PFSK-1 (cell line): ENCODE data around the gene OLFML2A.

Experiments
- FOXP2 ChIP-seq: optimal IDR thresholded peaks from 2 replicates; pipeline ENCODE3; 2011; ENCODE audit warnings: borderline replicate concordance, control low read depth, inconsistent platforms; ENCODE audit not compliant: insufficient read depth; ENCODE audit errors: extremely low read length, extremely low read depth
- POLR2AphosphoS5 ChIP-seq: IDR thresholded peaks from 2 replicates; pipeline ENCODE4 v1.6.1; 2012; ENCODE audit warnings: low read depth, mild to moderate bottlenecking, control low read depth, low read length, moderate library complexity
- SIN3A ChIP-seq: IDR thresholded peaks from 2 replicates; pipeline ENCODE4 v1.6.1; 2012; ENCODE audit warnings: mild to moderate bottlenecking, low read length, moderate library complexity, borderline replicate concordance; ENCODE audit not compliant: insufficient read depth
- TAF1 ChIP-seq: IDR thresholded peaks from 2 replicates; pipeline ENCODE4 v1.6.1; 2012; ENCODE audit warnings: low read length, control low read depth, borderline replicate concordance; ENCODE audit not compliant: insufficient read depth
- TF ChIP-seq, protein P1 (sequence below), 2 experiments: IDR thresholded peaks; 2 replicates each; pipeline versions ENCODE4 v1.6.1 to v1.8.0; 2011 to 2012; ENCODE audit warnings: low read depth in 2 of 2, low read length in 2 of 2, control low read depth in 1 of 2, inconsistent platforms in 1 of 2, mild to moderate bottlenecking in 1 of 2, moderate library complexity in 1 of 2; ENCODE audit not compliant: insufficient read depth in 1 of 2

OLFML2A gene

DNA sequence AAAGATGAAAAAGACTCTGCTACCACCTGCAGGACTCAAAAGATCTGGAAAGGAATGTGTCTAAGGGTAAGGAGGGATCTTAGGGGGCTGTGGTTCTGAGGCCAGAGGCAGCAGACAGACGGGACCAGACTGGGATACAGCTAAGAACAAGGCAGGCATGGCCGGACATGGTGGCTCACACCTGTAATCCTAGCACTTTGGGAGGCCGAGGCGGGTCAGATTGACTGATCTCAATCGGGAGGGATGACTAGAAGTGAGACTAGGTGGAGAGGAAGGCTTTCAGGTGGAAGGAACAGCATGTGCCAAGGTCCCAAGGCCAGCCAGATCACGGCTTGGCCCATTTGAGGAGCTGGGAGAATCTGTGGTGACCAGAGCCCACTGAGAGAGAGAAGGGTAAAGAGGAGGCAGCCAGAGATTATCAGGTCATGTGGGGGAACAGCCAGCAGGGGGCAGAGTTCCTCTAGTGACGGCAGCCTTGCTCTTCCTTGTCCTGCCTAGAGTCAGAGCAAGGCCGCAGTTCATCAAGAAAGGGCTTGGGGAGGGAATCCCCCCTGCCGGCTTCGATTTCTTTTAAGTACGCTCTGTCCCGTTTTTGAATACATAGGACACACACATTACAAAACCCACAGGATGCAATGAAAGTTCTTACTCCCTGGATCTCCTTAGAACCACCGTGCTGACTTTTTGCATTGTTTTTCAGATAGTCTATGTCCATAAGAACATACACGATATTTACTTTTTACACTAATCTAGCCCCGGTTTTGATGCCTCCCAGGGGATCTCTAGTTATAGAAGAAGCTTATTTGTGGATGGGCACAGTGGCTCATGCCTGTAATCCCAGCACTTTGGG, 2.6 kb upstream of the OLFML2A start:
- TF ChIP-seq, protein P1, sequence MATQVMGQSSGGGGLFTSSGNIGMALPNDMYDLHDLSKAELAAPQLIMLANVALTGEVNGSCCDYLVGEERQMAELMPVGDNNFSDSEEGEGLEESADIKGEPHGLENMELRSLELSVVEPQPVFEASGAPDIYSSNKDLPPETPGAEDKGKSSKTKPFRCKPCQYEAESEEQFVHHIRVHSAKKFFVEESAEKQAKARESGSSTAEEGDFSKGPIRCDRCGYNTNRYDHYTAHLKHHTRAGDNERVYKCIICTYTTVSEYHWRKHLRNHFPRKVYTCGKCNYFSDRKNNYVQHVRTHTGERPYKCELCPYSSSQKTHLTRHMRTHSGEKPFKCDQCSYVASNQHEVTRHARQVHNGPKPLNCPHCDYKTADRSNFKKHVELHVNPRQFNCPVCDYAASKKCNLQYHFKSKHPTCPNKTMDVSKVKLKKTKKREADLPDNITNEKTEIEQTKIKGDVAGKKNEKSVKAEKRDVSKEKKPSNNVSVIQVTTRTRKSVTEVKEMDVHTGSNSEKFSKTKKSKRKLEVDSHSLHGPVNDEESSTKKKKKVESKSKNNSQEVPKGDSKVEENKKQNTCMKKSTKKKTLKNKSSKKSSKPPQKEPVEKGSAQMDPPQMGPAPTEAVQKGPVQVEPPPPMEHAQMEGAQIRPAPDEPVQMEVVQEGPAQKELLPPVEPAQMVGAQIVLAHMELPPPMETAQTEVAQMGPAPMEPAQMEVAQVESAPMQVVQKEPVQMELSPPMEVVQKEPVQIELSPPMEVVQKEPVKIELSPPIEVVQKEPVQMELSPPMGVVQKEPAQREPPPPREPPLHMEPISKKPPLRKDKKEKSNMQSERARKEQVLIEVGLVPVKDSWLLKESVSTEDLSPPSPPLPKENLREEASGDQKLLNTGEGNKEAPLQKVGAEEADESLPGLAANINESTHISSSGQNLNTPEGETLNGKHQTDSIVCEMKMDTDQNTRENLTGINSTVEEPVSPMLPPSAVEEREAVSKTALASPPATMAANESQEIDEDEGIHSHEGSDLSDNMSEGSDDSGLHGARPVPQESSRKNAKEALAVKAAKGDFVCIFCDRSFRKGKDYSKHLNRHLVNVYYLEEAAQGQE (IDR thresholded peaks at IDR 0.05; ENCODE audit: insufficient read depth in 1 of 2, low read depth in 2 of 2, low read length in 2 of 2) = no peak
- TF ChIP-seq POLR2AphosphoS5 (no peak), TAF1 (no peak), SIN3A (no peak), FOXP2 (no peak)

DNA sequence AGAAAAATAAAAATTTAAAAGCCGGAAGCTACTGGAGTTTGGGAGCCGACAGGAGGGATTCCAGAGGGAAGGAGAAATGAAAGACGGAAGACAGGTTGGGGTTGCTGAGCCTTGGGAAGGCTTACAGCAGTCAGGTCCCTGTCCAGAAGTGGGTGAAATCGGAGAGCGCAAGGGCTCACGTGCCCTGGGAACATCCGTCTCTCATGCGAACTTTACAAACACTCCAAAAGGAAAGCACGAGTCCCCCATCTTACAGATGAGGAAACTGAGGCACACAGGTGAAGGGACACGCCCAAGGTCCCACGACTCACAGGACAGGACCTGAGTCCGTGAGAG, 347 bp upstream of the OLFML2A start:
- TF ChIP-seq TAF1 (no peak), SIN3A (no peak), POLR2AphosphoS5 (no peak), FOXP2 (no peak)
- TF ChIP-seq, protein P1 (IDR thresholded peaks at IDR 0.05; ENCODE audit: insufficient read depth in 1 of 2, low read depth in 2 of 2, low read length in 2 of 2) = no peak

DNA sequence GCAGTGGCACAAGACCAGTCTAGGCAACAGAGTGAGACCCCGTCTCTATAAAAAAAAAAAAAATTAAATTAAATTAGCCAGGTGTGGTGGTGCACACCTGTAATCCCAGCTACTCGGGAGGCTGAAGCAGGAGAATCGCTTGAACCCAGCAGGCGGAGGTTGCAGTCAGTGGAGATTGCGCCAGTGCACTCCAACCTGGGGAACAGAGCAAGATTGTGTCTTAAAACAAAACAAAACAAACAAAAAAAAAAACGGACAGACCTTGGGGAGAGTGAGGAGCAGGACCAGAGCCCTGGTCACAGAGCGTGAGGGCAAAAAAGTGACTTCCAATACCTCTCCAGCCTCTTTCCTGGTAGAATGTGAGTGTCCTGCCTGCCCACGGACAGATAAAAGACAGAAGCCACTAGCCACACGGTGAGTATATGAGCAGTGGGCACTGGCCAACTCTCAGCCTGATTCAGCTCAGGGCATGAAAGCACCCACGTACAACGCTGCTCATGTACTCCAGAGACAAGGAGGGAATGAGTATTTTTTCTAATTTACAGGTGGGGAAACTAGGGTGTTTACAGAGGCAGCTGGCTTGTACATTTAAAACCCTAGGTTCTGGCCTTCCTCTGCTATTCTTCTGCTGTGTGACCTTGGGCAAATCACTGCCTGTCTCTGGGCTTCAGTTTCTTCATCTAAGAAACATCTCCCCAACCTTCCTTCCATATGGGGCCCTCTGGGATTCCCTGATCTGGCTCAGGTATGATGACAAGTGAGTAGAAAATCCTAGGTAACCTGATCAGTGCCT, 1.8 kb downstream of the OLFML2A start:
- TF ChIP-seq TAF1 (no peak), SIN3A (no peak), POLR2AphosphoS5 (no peak), FOXP2 (no peak)
- TF ChIP-seq, protein P1 (IDR thresholded peaks at IDR 0.05; ENCODE audit: insufficient read depth in 1 of 2, low read depth in 2 of 2, low read length in 2 of 2) = no peak

DNA sequence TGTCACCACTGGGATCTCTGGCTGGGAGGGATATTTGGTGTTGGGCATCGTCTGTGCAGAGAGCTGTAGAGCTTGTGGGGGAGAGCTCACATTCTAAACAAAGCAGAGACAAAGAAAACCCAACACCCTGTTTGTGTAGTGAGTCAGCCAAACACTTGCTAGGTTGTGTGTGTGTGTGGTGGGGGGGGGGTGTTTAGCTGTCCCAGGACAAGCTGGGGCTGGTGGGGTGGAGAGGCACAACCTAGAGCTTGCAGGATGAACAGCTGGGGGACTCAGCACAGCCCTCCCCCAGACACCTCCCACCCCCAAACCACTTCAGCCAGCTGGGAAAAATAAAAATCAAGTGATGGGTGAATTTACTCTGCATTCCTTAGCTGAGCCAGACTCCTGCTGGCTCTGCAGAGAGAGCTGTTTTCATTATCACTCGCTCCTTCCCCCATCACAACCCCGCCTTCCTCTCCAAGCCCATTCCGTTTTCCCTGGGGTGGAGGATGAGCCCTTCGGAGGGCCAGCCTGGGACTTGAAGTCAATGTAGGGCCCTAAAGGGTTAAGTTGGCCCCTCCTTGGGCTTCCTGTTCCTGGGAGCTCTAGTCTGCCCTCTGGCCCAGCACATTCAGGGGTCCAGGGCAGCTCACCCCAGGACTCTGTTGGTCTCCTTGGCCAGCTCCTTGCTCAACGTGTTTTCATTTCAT, 2.6 kb downstream of the OLFML2A start:
- TF ChIP-seq SIN3A = 0 out of 2 replicates have a peak, but pooled peaks have one; percentile 55
- TF ChIP-seq POLR2AphosphoS5 = no peak
- TF ChIP-seq FOXP2 = no peak
- TF ChIP-seq TAF1 = no peak
- TF ChIP-seq, protein P1 (IDR thresholded peaks at IDR 0.05; ENCODE audit: insufficient read depth in 1 of 2, low read depth in 2 of 2, low read length in 2 of 2) = no peak
